Heart left ventricle (tissue), 16 donors: ENCODE measurements around the gene SNX6. TPM values are rescaled to one million over a fixed set of nuclear protein-coding genes. Genes with fewer than 3 reads are reported as not detected.
A peak's percentile ranks its signal among the peaks of the same experiment; 100 is the strongest.
"Not testable (repeated sequence)": the region's sequence is repeated elsewhere in the genome, so short reads cannot be mapped to it uniquely, and the experiment has no call there.

ENCODE experiments used
- ATAC-seq, 4 donors: fragments of 200-7000 bp; cut with Tn5 transposase; one replicate each; pipeline ENCODE4 v1.9.1; 2020 to 2022; ENCODE audit warnings: moderate library complexity in 4 of 4, mild to moderate bottlenecking in 3 of 4, moderate number of reproducible peaks in 1 of 4
- DNase-seq, 5 donors: peaks; one replicate each; pipeline ENCODE4 v3.0.0-alpha.2; 2020
- H3K27ac ChIP-seq, 12 donors: fragments of 200-600 bp; sonication (generic) in 4 of 12; one replicate each; pipeline versions ENCODE4 v1.5.0 to v1.8.0; 2016 to 2022; ENCODE audit warnings: mild to moderate bottlenecking in 2 of 12
- H3K27me3 ChIP-seq, 9 donors: fragments of 200-600 bp; sonication (generic) in 2 of 9; one replicate each; pipeline versions ENCODE4 v1.5.1 to v1.8.0; 2016 to 2022; ENCODE audit warnings: mild to moderate bottlenecking in 3 of 9
- H3K36me3 ChIP-seq, 9 donors: fragments of 200-600 bp; sonication (generic) in 2 of 9; one replicate each; pipeline versions ENCODE4 v1.5.0 to v1.8.0; 2018 to 2022; ENCODE audit warnings: mild to moderate bottlenecking in 2 of 9
- H3K4me1 ChIP-seq, 12 donors: fragments of 200-600 bp; sonication (generic) in 4 of 12; one replicate each; pipeline versions ENCODE4 v1.5.0 to v1.8.0; 2016 to 2022; ENCODE audit warnings: mild to moderate bottlenecking in 3 of 12
- H3K4me3 ChIP-seq, 12 donors: fragments of 200-600 bp; sonication (generic) in 4 of 12; one replicate each; pipeline versions ENCODE4 v1.5.0 to v1.8.0; 2017 to 2022; ENCODE audit warnings: mild to moderate bottlenecking in 9 of 12, moderate library complexity in 4 of 12
- H3K9me3 ChIP-seq, 12 donors: fragments of 200-600 bp; sonication (generic) in 4 of 12; one replicate each; pipeline versions ENCODE4 v1.5.0 to v1.8.0; 2016 to 2022; ENCODE audit warnings: mild to moderate bottlenecking in 1 of 12
- CTCF ChIP-seq, 12 donors: fragments of 200-600 bp; sonication (generic) in 4 of 12; IDR thresholded peaks; one replicate each; pipeline versions ENCODE4 v1.5.0 to v1.8.0; 2018 to 2022; ENCODE audit warnings: antibody characterized with exemption in 12 of 12, mild to moderate bottlenecking in 5 of 12
- POLR2A ChIP-seq, 2 donors: fragments of 450-650 bp; IDR thresholded peaks; one replicate each; pipeline ENCODE4 v1.6.1; 2017; ENCODE audit warnings: antibody characterized with exemption in 2 of 2, mild to moderate bottlenecking in 2 of 2, moderate library complexity in 2 of 2
- WGBS, 4 donors: extraction: QIAGEN DNeasy Blood & Tissue Kit in 2 of 4; methylation state at CpG; one replicate each; pipeline versions ENCODE4 v1.1.5 to v1.1.7; 2013 to 2018; 5-methylcytosine and 5-hydroxymethylcytosine counted together
- intact Hi-C, 10 donors: fragments of 100-400 bp; cut with DNase I; formaldehyde crosslinking; loops; one replicate each; pipeline versions ENCODE4 v1.11.1 to v1.14.2; 2022
- polyA plus RNA-seq, 2 donors: library from polyadenylated mRNA; stranded (reverse); fragments of 200-250 nt; gene quantifications; one replicate each; pipeline ENCODE4 v1.2.3, GENCODE V29; 2013
- total RNA-seq, 9 donors: library from RNA; depleted of rRNA in 2 of 9; stranded (reverse); fragments of >200 nt in 2 of 9; fragmentation: NEBNext Ultra II Directional in 3 of 9; extraction: Animal tissue kit (Norgen Biotek cat#: 25700) in 3 of 9; gene quantifications; one replicate each; pipeline versions ENCODE4 v1.1.0 to v1.2.4, GENCODE V29; 2016 to 2023
- donor health status: ischemic (EF 13 %, LVEDD 7.1; RV severe dilation, severe dysfunction).
- donor health status: healthy with polysubstance abuse.
- donor health status: DM: no; HTN: yes; CAD: no.
- donor health status: DM: no; HTN: no; CAD: no.
- donor health status: ischemic (EF 25% LVEDD 6.9; RV normal size, moderate dysfunction).
- donor health status: ischemic (EF 25% LVEDD 5.7; RV mildly dilated, moderate dysfunction).
- donor health status: healthy.
- donor health status: DM: yes; HTN: yes; CAD: no.
- donor health status: ischemic (EF 35%, LVEDD 5.7; RV mildly dilated, moderate dysfunction).
- donor health status: nonischemic (EF 11% LVEDD 7.7; RV severe dilation, severe dysfunction).
- donor health status: DM: yes; HTN: yes; CAD: no.
- donor health status: PGD.
- donor health status: ischemic (EF 29% LVEDD 5.4; RV normal size, mild dysfunction).
- donor health status: nonischemic (EF 23%, LVEDD 6.1; RV moderate dilation, normal function).

Gene SNX6
- total and polyA plus RNA-seq, 11 donors, result 13.4 to 103 (median 64.3) TPM

GRCh38 chr14:34555583-34556497 lies 74.1 kb downstream of the SNX6 start:
- H3K4me3 ChIP-seq, DNase-seq, H3K27me3 ChIP-seq, H3K4me1 ChIP-seq, H3K27ac ChIP-seq, intact Hi-C loops, H3K9me3 ChIP-seq, H3K36me3 ChIP-seq: not testable (repeated sequence)
- no CpG with 5 or more reads among the region's 49 CpGs for WGBS, 4 donors
- peak; percentile 80 to 88 (median 84) for ATAC-seq

GRCh38 chr14:34554540-34555250 lies 75.3 kb downstream of the SNX6 start:
- WGBS, 4 donors, result 59 to 66% (median 62%) methylated on average over 9 of the region's 9 CpGs
- TF ChIP-seq CTCF (IDR thresholded peaks at IDR 0.05) (no peak), POLR2A (IDR thresholded peaks at IDR 0.05) (no peak)

GRCh38 chr14:34549276-34549966 lies 80.5 kb downstream of the SNX6 start:
- peak overlapping the region in 2 of 12 donors; percentile 37 to 56 for H3K27ac ChIP-seq
- DNase-seq, ATAC-seq, H3K4me3 ChIP-seq, intact Hi-C loops, H3K9me3 ChIP-seq, H3K27me3 ChIP-seq, H3K4me1 ChIP-seq, H3K36me3 ChIP-seq: not testable (repeated sequence)
- 90 to 93% (median 91%) methylated on average over 19 of the region's 19 CpGs for WGBS, 4 donors

More at GRCh38 chr14:34554540-34555250, 75.3 kb downstream of the SNX6 start:
- intact Hi-C loops, result no loop called here
- peak overlapping the region in 7 of 12 donors; percentile 0 to 74 (median 22) for H3K27ac ChIP-seq
- no peaks in the 10 kb centered on the region for H3K9me3 ChIP-seq
- H3K27me3 ChIP-seq, result no peaks in the 10 kb centered on the region
- ATAC-seq, result no peak
- H3K36me3 ChIP-seq, result no peaks in the 10 kb centered on the region
- H3K4me3 ChIP-seq, result peak overlapping the region in 2 of 12 donors; percentile 7 to 11
- peaks cover 0 to 9% (median 0%) of the 10 kb centered on the region in 12 donors for H3K4me1 ChIP-seq
- DNase-seq, result no peak

GRCh38 chr14:34548472-34548981 lies 81.4 kb downstream of the SNX6 start:
- no peak for DNase-seq
- 87 to 94% (median 93%) methylated on average over 14 of the region's 14 CpGs for WGBS, 4 donors

GRCh38 chr14:34547136-34547520 lies 82.8 kb downstream of the SNX6 start:
- intact Hi-C loops, H3K27me3 ChIP-seq, H3K4me3 ChIP-seq, H3K4me1 ChIP-seq, H3K9me3 ChIP-seq, H3K36me3 ChIP-seq, DNase-seq, H3K27ac ChIP-seq: not testable (repeated sequence)
- peak in 2 of 4 donors; percentile 7 to 18 for ATAC-seq
- WGBS, 4 donors, result no CpG with 5 or more reads among the region's 16 CpGs

More at GRCh38 chr14:34548472-34548981, 81.4 kb downstream of the SNX6 start:
- H3K9me3 ChIP-seq, result no peaks in the 10 kb centered on the region
- H3K36me3 ChIP-seq, result no peaks in the 10 kb centered on the region
- no peaks in the 10 kb centered on the region for H3K27me3 ChIP-seq
- ATAC-seq, result no peak
- no peak overlapping the region for H3K4me3 ChIP-seq
- TF ChIP-seq POLR2A (IDR thresholded peaks at IDR 0.05) (no peak), CTCF (IDR thresholded peaks at IDR 0.05) (no peak)
- intact Hi-C loops, result no loop called here
- peak overlapping the region in 3 of 12 donors; percentile 9 to 56 (median 37) for H3K27ac ChIP-seq
- H3K4me1 ChIP-seq, result peaks cover 0 to 5% (median 0%) of the 10 kb centered on the region in 12 donors

GRCh38 chr14:34546272-34547135 lies 83.4 kb downstream of the SNX6 start:
- H3K9me3 ChIP-seq, H3K4me3 ChIP-seq, H3K36me3 ChIP-seq, H3K27ac ChIP-seq, DNase-seq, H3K4me1 ChIP-seq, intact Hi-C loops, H3K27me3 ChIP-seq: not testable (repeated sequence)
- WGBS, 4 donors, result no CpG with 5 or more reads among the region's 68 CpGs
- ATAC-seq, result peak; percentile 90 to 95 (median 92)
